Measurements from ENCODE around the gene RNF126. TPM values are rescaled to one million over a fixed set of nuclear protein-coding genes. Genes with fewer than 3 reads are reported as not detected.

Gene RNF126
- total RNA-seq: 28.3 and 42.6 TPM in 2 replicates

- FAIRE-seq: no peak
- Histone ChIP-seq H3K36me3 (ENCODE audit: control insufficient read depth, insufficient read depth, low read length) (peaks cover 8% of the 10 kb centered on the region), H3K4me3 (ENCODE audit: low read depth, low read length) (peak within 1 kb of the TSS; percentile 93), H3K27me3 (ENCODE audit: control insufficient read depth, insufficient read depth, low read length) (no peaks in the 10 kb centered on the region)
- TF ChIP-seq CTCF (IDR thresholded peaks at IDR 0.05; ENCODE audit: insufficient read depth, low read length, severe bottlenecking): no peak
- peak; percentile 54 for DNase-seq (ENCODE audit: low read depth)
Measured at GRCh38 chr19:662962-663681, at the start of gene RNF126. TSS of gene RNF126 (minus strand) at chr19:663214. CDS start at chr19:663121, 93 bp downstream.

- no peaks in the 10 kb centered on the region for H3K36me3 ChIP-seq (ENCODE audit: control insufficient read depth, insufficient read depth, low read length)
- no peak for TF ChIP-seq CTCF (IDR thresholded peaks at IDR 0.05; ENCODE audit: insufficient read depth, low read length, severe bottlenecking)
- H3K27me3 ChIP-seq (ENCODE audit: control insufficient read depth, insufficient read depth, low read length): peaks cover 15% of the 10 kb centered on the region
- DNase-seq (ENCODE audit: low read depth) (no peak), FAIRE-seq (no peak)
- H3K4me3 ChIP-seq (ENCODE audit: low read depth, low read length): no peak overlapping the region
Measured at GRCh38 chr19:711254-711653, 48.2 kb upstream of the RNF126 start.

GRCh38 chr19:710767-711166 is 47.8 kb upstream of the RNF126 start:
- Histone ChIP-seq H3K36me3 (ENCODE audit: control insufficient read depth, insufficient read depth, low read length) (no peaks in the 10 kb centered on the region), H3K27me3 (ENCODE audit: control insufficient read depth, insufficient read depth, low read length) (peaks cover 15% of the 10 kb centered on the region), H3K4me3 (ENCODE audit: low read depth, low read length) (no peak overlapping the region)
- TF ChIP-seq CTCF (IDR thresholded peaks at IDR 0.05; ENCODE audit: insufficient read depth, low read length, severe bottlenecking): no peak
- DNase-seq (ENCODE audit: low read depth): no peak
- no peak for FAIRE-seq

GRCh38 chr19:709965-710571 is 47.1 kb upstream of the RNF126 start:
- DNase-seq (ENCODE audit: low read depth) (no peak), FAIRE-seq (no peak)
- no peaks in the 10 kb centered on the region for H3K36me3 ChIP-seq (ENCODE audit: control insufficient read depth, insufficient read depth, low read length)
- TF ChIP-seq CTCF (IDR thresholded peaks at IDR 0.05; ENCODE audit: insufficient read depth, low read length, severe bottlenecking): no peak
- no peak overlapping the region for H3K4me3 ChIP-seq (ENCODE audit: low read depth, low read length)
- H3K27me3 ChIP-seq (ENCODE audit: control insufficient read depth, insufficient read depth, low read length): peaks cover 15% of the 10 kb centered on the region

- FAIRE-seq: no peak
- H3K27me3 ChIP-seq (ENCODE audit: control insufficient read depth, insufficient read depth, low read length): peaks cover 15% of the 10 kb centered on the region
- H3K36me3 ChIP-seq (ENCODE audit: control insufficient read depth, insufficient read depth, low read length): no peaks in the 10 kb centered on the region
- no peak for TF ChIP-seq CTCF (IDR thresholded peaks at IDR 0.05; ENCODE audit: insufficient read depth, low read length, severe bottlenecking)
- H3K4me3 ChIP-seq (ENCODE audit: low read depth, low read length): no peak overlapping the region
- no peak for DNase-seq (ENCODE audit: low read depth)
Measured at GRCh38 chr19:709196-709964, 46.4 kb upstream of the RNF126 start.
